GM21529 (cell line): Measurements from ENCODE around the gene ACO2.
"Not testable (repeated sequence)": the region's sequence is repeated elsewhere in the genome, so short reads cannot be mapped to it uniquely, and the experiment has no call there.

Experiments used
- ATAC-seq: cut with Tn5 transposase; IDR thresholded peaks from one replicate; pipeline ENCODE4 v1.9.1; 2021; ENCODE audit not compliant: unreplicated experiment

ACO2 gene

DNA sequence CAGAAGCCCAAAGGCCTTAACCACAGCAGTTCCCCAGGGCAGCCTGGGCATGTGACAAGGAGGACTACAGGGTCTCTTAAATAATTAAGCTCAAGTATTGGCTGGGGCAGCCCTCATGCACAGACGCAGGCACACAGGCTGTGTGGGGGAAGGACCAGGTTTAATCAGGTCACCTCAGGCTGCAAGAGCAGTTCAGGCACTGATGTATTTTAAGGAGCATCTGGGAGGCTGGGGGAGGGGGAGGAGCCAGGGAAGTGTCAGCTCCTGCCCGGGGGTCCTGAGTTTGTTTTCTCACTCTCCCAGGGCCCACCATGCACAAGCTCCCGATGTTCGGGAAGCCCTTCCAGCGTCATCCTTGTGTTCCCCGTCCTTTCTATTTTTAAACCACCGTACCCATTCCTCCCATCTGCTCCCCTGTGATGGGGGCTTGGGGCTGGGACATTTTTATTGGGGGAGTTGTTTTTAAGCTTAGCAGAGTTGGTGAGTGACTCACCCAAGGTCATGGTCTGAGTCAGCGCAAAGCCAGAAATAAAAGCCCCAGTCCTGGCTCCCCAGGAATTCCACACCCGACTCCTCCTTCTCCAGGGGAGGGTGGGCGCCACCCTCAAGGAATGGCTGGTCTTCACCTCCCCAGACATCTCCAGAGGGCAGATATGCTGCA is 94.3 kb downstream of the ACO2 start:
- ATAC-seq = no peak

DNA sequence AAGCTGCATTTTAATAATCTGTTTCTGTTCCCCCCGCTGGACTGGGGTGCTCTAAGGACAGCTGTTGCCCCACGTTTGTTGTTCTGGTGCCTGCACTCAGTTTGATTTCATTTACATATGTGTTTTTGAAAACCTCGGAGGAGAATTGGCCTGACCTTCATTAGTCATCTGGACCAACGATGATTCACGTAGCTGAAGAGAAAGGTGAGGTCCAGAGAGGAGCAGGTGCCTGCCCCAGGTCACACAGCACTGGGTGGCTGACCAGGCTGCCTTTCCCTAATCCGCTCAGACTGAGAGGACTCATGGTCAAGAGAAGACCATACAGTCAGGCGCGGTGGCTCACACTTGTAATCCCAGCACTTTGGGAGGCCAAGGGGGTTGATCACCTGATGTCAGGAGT is 95.6 kb downstream of the ACO2 start:
- no peak for ATAC-seq

DNA sequence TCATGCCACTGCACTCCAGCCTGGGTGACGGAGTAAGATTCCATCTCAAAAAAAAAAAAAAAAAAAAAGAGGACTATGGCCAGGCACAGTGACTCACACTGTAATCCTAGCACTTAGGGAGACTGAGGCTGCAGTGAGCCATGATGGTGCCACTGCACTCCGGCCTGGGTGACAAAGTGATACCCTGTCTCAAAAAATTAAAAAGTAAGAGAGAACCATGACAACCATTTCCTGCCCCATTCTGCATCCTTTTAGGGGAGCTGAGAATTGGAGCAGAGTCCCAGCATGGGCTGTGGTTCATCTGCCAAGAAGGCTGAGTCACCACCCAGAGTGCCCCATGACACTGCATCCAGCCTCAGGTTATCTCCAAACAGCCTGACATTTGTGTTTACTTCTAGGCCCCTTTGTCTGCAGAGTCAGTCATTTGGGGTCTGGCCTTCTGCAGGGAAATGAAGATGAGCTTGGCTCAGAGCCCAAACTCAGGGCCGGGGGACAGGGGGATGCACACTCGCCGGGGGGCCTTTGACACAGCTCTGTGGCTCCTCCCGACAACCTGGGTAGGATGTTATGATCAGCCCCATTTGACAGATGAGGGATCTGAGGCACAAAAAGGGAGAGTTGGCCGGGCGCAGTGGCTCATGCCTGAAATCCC is 96.6 kb downstream of the ACO2 start:
- no peak for ATAC-seq

DNA sequence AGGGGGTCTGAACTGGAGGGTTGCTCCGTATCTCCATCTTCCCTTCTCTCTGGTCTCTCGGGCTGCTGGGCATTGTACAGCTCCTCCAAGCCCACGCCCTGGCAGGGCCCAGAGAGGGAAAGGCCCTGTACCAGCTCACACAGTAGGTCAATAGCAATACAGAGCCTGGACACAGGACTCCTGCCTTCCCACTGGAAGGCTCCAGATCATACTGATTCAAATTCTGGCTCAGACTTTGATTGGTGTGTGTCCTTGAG is 98.5 kb downstream of the ACO2 start:
- no peak for ATAC-seq

DNA sequence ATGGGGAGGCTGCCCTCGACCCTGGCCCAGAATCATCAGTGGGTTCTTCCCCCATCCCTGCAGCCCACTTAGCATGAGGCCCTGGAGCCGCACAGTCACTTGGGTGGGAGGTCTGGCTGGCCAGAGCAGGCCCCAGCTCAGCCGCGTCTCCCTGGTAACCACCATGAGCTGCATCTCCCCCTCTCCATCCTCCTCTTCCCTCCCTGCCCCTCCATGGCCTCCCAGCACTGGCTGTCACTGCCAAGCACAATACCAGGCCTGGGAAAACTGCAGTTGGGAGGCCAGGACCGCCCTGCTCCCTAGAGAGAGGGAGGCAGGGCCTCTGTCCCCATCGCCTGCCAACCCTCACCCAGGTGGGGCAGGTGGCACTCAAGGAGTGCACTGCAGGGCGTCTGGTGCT is 99.9 kb downstream of the ACO2 start:
- no peak for ATAC-seq

DNA sequence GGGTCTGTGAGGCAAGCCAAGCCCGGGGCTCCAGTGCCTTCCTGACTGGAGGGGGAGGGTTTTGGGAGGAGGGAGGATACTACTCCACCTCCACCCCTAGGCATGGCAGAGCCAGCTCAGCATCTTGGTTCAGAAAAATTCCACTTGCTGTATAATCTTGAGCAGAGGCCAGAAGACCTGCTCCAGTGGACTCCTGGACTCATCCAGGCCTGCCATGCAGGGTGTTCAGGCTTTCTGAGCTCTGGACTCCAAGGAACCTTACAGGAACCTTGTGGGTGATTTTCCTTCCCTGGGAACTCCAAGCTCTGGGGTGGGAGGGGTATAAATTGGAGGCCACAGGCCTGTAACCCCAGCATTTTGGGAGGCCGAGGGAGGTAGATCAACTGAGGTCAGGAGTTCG is 101.3 kb downstream of the ACO2 start:
- ATAC-seq = no peak

DNA sequence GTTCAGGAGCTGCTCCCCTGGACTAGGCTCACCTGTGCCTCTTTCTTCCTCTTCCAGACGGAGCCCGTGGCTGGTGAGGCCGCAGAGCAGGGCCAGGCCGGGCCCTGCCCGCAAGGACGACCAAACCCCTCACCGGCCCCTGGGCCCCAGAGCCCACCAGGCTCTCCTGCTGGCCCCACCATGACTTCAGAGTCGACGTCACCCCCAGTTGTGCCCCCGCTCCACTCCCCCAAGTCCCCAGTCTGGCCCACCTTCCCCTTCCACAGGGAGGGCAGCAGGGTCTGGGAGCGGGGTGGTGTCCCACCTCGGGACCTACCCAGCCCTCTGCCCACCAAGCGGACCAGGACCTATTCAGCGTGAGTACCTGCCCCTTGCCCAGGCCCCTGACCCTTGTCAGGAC is 102.9 kb downstream of the ACO2 start:
- no peak for ATAC-seq

DNA sequence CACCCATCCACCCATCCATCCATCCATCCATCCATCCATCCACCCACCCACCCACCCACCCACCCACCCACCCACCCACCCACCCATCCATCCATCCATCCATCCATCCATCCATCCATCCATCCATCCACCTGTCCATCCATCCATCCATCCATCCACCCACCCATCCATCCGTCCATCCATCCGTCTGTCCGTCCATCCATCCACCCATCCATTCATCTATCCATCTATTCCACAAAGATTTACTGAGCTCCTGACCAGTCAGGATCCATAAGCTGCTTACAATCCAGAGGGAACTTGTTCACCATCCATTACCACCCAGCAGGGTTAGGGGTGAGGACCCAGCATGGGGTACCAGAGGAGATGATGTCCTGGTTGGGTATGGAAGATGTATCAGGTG is 103.4 kb downstream of the ACO2 start:
- not testable (repeated sequence) for ATAC-seq

DNA sequence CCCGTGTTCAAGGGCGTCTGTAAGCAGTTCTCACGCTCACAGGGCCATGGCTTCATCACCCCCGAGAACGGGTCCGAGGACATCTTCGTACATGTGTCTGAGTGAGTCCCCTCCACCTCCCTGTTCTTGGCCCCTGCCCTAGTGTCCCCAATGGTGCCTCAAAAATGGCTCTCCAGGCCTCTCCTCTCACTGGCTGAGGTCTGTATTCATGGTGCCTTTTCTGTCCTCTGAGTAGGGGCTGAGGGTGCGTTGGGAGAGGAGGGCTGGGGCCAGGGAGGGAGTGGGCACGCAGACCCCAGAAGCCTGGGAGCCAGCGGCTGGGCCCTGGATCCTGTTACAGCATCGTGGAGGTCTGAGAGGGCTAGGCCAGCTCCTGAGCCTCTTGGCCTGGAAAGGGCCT is 104.8 kb downstream of the ACO2 start:
- ATAC-seq = no peak

DNA sequence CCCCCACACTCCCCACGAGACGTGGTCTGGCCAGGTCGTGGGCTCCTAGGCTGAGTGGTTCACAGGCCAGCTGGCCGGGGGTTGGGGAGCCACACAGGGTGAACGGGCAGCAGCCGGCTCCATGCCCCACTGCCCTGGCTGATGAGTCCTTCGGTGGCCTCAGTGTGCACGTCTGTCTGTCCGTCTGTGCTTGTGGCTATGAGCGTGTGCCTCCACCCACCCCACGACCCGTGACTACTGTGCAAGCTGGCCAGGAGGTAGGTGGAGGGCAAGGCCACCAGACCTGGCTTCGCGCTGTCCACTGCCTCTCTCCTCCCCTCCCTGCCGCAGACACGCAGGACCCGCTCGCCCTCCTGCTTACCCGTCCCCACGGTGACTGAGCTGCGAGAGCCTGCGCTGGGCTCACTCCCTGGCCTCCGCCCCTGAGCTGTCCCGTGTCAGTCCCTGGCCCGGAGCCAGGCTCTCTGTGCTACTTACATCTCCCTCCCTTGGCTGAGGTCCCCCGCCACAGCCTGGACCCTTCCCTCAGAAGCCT is 106.0 kb downstream of the ACO2 start:
- ATAC-seq = no peak

DNA sequence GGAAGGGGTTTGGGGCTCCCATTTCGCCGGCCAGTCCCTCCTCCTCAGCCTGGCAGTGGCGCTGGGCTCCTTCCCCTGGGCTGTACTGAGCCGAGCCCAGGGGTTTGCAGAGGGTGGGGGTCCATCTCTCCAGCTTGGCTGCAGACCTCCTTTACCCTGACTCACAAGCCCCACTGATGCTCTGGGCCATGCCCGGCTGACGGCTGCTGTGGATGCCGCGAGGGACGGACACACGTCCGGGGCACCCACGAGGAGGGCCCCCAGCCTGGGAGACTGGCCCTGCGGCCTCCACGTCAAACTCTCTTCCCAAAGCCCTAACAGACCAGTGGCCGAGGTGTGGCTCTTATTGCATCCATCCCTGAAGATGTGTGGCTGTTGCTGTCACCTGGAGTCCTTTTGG is 106.6 kb downstream of the ACO2 start:
- ATAC-seq = no peak

DNA sequence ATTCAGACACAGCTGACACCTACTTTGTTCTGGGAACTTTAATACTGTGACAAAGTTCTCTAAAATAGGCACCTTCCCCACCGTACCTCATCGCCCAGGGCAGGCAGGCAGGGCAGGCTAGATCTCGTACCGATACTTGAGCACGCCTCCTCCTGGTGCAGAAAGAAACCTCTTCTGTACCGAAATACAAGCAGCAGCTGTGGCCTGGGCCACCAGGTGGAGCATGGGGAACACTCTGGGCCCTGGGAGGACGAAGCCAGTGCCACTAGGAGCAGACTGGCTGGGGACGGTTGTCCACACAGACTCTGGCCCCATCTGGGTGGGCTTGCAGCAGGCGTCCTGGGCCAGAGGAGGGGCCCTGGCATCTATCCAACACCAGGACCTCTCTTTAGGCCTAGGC is 108.0 kb downstream of the ACO2 start:
- no peak for ATAC-seq

DNA sequence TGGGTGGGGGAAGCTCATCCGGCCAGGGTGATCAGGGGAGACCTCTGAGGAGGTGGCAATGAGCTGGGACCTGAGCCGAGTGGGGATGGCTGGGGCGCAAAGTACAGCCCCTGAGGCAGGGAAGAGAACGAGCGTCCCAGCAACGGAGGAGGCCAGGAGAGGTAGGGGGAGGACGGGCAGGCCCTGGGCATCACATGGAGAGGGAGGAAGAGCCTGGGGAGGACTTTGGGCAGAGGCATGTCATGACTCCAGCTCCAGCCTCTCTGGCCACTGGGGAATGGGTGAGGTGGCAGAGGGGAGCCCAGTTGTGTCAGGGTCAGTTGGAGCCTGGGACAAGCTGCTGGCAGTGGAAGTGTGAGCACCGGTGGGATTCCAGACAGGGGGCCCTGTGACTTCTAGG is 109.2 kb downstream of the ACO2 start:
- no peak for ATAC-seq
